RWPE2 (cell line): ENCODE data around the gene CIT.

ENCODE experiments used
- ATAC-seq: fragments of 200-7000 bp; cut with Tn5 transposase; 3 replicates; pipeline ENCODE4 v1.9.1; 2021; ENCODE audit warnings: low read depth
- DNase-seq: peaks from one replicate; pipeline ENCODE4 v3.0.0-alpha.2; 2020; ENCODE audit warnings: low spot score
- H3K27ac ChIP-seq: fragments of 450-650 bp; 2 replicates; pipeline ENCODE4 v1.5.1; 2017; ENCODE audit warnings: mild to moderate bottlenecking; ENCODE audit not compliant: poor library complexity, severe bottlenecking
- H3K27me3 ChIP-seq: fragments of 250-450 bp; sonication (Bioruptor Pico); 2 replicates; pipeline ENCODE4 v1.5.1; 2021; ENCODE audit warnings: mild to moderate bottlenecking, moderate library complexity; ENCODE audit not compliant: insufficient read depth, poor library complexity, severe bottlenecking
- H3K36me3 ChIP-seq: fragments of 250-450 bp; sonication (Bioruptor Pico); 2 replicates; pipeline ENCODE4 v1.5.1; 2020; ENCODE audit warnings: low read depth, mild to moderate bottlenecking, moderate library complexity
- H3K4me1 ChIP-seq: fragments of 250-450 bp; sonication (Bioruptor Pico); 2 replicates; pipeline ENCODE4 v1.5.1; 2021; ENCODE audit warnings: mild to moderate bottlenecking, moderate library complexity; ENCODE audit not compliant: insufficient read depth, poor library complexity, severe bottlenecking
- H3K4me3 ChIP-seq: fragments of 250-450 bp; sonication (Bioruptor Pico); 2 replicates; pipeline ENCODE4 v1.5.1; 2021; ENCODE audit warnings: mild to moderate bottlenecking, moderate library complexity; ENCODE audit not compliant: severe bottlenecking
- H3K9me3 ChIP-seq: fragments of 250-450 bp; sonication (Bioruptor Pico); 2 replicates; pipeline ENCODE4 v1.5.1; 2021; ENCODE audit warnings: mild to moderate bottlenecking, moderate library complexity; ENCODE audit not compliant: severe bottlenecking
- TF ChIP-seq, protein P1 (sequence below): fragments of 450-650 bp; IDR thresholded peaks from one replicate; pipeline ENCODE4 v1.5.1; 2017; ENCODE audit warnings: mild to moderate bottlenecking, moderate library complexity; ENCODE audit not compliant: poor library complexity, severe bottlenecking

Gene CIT

DNA sequence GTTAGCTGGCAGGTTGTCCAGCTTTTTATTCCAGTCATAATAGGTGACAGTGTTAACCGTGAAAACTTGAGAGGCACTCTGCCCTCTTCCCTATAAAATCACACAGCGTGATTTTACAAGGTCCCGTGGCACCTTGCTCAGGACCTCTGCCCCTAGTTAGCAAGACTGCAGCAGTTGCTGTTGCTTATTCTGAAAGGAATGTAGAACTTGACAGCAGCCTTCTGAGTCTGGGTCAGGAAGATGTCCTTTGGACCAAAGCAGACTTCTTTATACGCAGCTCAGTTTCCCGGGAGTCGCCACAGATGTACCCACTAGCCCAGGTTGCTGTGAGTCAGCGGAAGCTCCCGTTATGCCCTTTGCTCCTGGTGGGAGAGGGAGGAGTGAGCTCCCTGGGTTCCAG, 196.0 kb downstream of the CIT start:
- H3K27me3 ChIP-seq: no peaks in the 10 kb centered on the region
- ATAC-seq: no peak
- TF ChIP-seq, protein P1, sequence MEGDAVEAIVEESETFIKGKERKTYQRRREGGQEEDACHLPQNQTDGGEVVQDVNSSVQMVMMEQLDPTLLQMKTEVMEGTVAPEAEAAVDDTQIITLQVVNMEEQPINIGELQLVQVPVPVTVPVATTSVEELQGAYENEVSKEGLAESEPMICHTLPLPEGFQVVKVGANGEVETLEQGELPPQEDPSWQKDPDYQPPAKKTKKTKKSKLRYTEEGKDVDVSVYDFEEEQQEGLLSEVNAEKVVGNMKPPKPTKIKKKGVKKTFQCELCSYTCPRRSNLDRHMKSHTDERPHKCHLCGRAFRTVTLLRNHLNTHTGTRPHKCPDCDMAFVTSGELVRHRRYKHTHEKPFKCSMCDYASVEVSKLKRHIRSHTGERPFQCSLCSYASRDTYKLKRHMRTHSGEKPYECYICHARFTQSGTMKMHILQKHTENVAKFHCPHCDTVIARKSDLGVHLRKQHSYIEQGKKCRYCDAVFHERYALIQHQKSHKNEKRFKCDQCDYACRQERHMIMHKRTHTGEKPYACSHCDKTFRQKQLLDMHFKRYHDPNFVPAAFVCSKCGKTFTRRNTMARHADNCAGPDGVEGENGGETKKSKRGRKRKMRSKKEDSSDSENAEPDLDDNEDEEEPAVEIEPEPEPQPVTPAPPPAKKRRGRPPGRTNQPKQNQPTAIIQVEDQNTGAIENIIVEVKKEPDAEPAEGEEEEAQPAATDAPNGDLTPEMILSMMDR: no peak
- H3K36me3 ChIP-seq: peaks cover 59% of the 10 kb centered on the region
- no peak for DNase-seq
- H3K4me1 ChIP-seq: no peaks in the 10 kb centered on the region
- H3K4me3 ChIP-seq: no peak overlapping the region
- no peak overlapping the region for H3K27ac ChIP-seq
- no peaks in the 10 kb centered on the region for H3K9me3 ChIP-seq

GRCh38 chr12:119679490-119679889, 197.6 kb downstream of the CIT start:
- no peak overlapping the region for H3K27ac ChIP-seq
- ATAC-seq: no peak
- no peak overlapping the region for H3K4me3 ChIP-seq
- H3K36me3 ChIP-seq: peaks cover 75% of the 10 kb centered on the region
- H3K27me3 ChIP-seq: no peaks in the 10 kb centered on the region
- no peaks in the 10 kb centered on the region for H3K9me3 ChIP-seq
- TF ChIP-seq, protein P1: no peak
- no peak for DNase-seq
- no peaks in the 10 kb centered on the region for H3K4me1 ChIP-seq

DNA sequence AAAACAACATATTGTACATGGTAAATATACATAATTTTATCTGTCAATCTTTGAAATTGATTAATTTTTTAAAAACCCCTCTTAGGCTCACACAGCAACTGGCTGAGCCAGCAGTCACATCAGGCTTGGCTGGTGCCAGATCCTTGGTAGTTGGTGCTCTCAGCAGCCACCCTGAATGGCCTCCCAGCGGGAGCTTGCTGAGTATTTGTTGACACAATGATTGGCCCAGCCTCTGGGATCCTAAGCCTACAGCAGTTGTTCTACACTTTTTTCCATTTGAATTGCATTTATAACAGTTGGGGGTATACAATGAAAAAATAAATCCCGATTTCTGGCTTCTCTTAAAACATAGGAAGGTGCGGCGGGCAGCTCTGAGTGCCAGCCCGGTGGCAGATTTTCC, 198.0 kb downstream of the CIT start:
- H3K4me1 ChIP-seq: no peaks in the 10 kb centered on the region
- H3K36me3 ChIP-seq: peaks cover 79% of the 10 kb centered on the region
- H3K27me3 ChIP-seq: no peaks in the 10 kb centered on the region
- H3K9me3 ChIP-seq: no peaks in the 10 kb centered on the region
- DNase-seq (no peak), ATAC-seq (no peak)
- no peak overlapping the region for H3K27ac ChIP-seq
- no peak overlapping the region for H3K4me3 ChIP-seq
- TF ChIP-seq, protein P1: no peak

DNA sequence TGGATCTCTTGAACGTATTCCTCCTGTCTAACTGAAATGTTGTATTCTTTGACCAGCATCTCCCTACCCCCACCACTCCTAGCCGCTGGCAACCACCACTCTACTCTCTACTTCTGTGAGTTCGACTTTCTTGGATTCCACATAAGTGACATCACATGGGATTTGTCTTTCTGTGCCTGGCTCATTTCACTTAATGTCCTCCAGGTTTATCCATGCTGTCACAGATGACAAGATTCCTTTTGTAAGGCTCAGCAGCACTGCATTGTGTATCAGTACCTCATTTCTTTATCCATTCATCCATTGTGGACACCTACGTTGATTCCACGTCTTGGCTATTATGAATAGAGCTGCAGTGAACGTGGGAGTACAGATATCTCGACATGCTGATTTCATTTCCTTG, 198.7 kb downstream of the CIT start:
- H3K9me3 ChIP-seq: no peaks in the 10 kb centered on the region
- ATAC-seq: no peak
- H3K27ac ChIP-seq: no peak overlapping the region
- peaks cover 85% of the 10 kb centered on the region for H3K36me3 ChIP-seq
- no peak overlapping the region for H3K4me3 ChIP-seq
- TF ChIP-seq, protein P1: no peak
- no peak for DNase-seq
- no peaks in the 10 kb centered on the region for H3K27me3 ChIP-seq
- H3K4me1 ChIP-seq: no peaks in the 10 kb centered on the region

DNA sequence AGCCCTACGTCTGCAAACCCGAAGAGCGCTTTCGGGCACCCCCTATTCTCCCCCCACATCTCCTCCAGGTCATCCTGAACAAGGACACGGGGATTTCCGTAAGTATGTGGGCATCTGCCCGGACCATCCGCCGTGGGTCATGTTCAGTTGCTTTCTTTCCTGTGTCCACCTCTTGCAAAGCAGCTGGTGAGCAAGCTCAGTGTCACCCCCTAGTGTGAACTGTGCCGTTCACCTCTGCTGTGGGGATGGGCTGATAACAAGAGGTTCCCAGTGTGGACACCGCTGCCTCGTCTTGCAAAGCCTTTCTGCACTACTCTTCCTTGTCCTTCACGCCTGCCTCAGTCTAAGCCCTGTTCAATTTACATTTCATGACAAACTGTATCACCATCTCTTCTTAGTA, 200.5 kb downstream of the CIT start:
- H3K27me3 ChIP-seq: no peaks in the 10 kb centered on the region
- no peaks in the 10 kb centered on the region for H3K4me1 ChIP-seq
- no peak for DNase-seq
- no peak overlapping the region for H3K4me3 ChIP-seq
- TF ChIP-seq, protein P1: no peak
- peaks cover 94% of the 10 kb centered on the region for H3K36me3 ChIP-seq
- ATAC-seq: no peak
- H3K27ac ChIP-seq: no peak overlapping the region
- no peaks in the 10 kb centered on the region for H3K9me3 ChIP-seq
